ENCODE data around the gene PCDH19.

GRCh38 chrX:100265179-100265578 is 144.9 kb downstream of the PCDH19 start:
- TF ChIP-seq POLR2A (IDR thresholded peaks at IDR 0.05) (no peak), CTCF (IDR thresholded peaks at IDR 0.05) (no peak)

Data from testis (tissue), 2 donors.